HG03378 (cell line): Measurements from ENCODE around the gene ABCB10.
"Not testable (repeated sequence)": the region's sequence is repeated elsewhere in the genome, so short reads cannot be mapped to it uniquely, and the experiment has no call there.

ENCODE experiments used
- ATAC-seq: cut with Tn5 transposase; IDR thresholded peaks from one replicate; pipeline ENCODE4 v1.9.1; 2021; ENCODE audit warnings: mild to moderate bottlenecking, moderate library complexity; ENCODE audit not compliant: unreplicated experiment

The ABCB10 gene

DNA sequence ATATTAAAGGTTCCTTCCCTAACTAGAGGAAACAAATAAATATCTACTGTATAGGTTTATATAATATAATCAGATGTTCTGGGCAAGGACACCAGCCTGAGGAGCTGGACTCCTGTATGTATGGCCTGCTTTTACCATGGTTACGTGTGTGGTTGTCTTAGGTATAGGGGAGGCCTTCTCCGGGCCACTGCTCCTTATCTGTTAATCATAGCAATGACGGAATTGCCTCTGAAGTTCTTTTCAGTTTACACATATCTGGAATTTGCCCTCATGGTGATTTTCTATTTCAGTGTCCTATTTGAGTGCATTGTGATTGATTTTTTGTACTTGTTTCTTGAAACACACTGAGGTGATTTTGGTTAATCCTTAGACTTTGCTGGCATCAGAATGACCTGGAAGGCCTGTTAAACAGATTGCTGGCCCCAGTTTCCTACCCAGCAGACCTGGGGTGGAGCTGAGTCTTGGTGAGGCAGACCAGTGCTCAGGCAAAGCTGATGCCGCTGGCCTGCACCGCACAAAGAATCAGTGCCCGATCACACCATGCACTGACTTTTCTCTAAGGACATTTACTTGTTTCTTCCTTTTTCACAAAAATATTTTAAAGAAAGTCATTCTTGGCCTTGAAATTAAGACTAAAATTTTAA lies 18.5 kb downstream of the ABCB10 start:
- no peak for ATAC-seq

DNA sequence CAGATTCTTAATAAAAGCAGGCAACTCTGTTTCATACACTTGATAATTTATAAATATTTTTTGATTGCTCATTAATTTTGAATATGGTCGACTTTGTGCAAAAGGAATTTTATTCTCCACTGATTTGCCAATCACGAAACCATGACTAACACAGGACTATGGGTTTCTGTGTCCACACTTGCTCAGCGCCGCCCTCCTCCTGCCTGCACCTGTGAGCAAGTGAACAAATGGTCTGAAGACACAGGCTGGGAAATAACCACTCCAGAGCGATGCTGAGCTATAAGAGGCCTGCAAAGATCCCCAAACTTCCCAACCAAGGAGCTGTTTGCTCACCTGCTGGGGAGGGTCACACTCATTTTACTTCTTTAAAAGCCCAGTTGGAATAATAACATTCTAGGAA lies 19.6 kb downstream of the ABCB10 start:
- ATAC-seq = no peak

DNA sequence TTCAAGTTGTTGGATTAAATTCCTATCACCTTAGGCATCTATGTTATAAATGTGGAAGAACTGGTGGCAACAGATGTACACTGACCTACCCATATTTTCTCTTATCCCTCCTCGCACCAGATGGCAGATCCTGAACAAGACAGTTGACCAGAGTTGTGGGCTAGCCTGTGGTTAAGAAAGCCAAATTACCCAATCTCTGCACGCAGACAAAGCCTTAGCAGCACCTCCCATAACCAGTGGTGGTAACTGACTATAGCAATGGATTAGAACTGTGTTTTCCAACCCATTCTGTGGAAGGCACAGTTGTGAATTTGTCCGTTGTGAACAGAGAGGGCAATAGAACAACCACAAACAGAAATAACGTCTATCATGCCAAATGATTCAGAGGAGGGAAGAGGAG lies 20.6 kb downstream of the ABCB10 start:
- ATAC-seq = no peak

DNA sequence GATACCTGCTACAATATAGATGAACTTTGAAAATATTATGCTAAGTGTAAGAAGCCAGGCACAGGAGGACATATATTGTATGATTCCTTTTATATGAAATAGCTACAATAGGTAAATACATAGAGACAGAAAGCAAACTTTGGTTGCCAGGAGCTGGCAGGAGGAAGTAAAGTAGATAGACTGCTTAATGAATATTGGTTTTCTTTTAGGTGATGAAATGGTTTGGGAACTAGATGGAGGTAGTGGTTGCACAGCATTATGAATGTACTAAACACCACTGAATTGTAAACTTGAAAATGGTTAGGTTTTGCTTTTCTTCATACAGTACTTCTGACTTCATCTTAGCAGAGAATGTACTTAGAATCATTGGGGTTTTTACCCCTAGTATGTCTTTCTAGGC lies 21.5 kb downstream of the ABCB10 start:
- no peak for ATAC-seq

GRCh38 chr1:229535230-229535629 lies 23.3 kb downstream of the ABCB10 start:
- ATAC-seq = no peak

DNA sequence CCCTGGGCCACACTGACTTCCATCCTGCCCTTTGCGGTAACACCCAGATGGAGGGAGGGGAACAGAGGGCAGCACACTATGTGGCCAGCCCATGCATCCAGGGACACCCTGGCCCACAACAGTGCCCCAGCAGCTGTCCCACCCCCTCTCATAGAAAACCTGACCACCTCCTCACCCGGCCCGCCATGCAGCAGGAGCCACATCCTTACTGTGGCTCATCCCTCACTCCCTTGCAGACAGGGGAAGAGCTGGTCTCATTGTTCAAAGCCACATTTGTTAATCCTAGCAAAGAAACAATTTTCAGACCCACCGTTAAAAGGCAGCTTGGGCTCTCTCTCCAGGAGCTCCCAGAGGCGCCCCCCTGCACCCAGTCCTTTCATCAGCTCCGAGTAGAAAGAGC lies 27.2 kb downstream of the ABCB10 start:
- ATAC-seq = no peak

GRCh38 chr1:229529639-229530038 lies 28.9 kb downstream of the ABCB10 start:
- no peak for ATAC-seq

DNA sequence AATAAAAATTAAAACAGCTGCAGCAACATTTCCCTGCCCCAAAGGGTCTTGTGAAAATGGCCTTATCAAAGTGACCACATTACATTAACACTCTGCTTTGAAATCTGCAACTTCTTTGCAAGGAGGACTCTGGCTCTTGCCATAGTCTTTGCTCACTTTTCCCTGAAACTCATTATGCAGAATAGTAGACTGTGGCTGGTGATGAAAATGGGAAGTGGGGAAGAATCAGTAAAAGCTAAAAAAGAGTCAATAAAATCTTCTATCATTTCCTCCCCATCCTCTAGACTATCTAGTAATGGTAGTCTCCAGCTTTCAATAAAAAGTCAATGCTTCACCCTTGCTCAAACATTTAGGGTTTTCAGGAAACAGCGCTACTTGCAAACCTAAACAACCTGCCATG lies 31.8 kb downstream of the ABCB10 start:
- ATAC-seq = no peak

DNA sequence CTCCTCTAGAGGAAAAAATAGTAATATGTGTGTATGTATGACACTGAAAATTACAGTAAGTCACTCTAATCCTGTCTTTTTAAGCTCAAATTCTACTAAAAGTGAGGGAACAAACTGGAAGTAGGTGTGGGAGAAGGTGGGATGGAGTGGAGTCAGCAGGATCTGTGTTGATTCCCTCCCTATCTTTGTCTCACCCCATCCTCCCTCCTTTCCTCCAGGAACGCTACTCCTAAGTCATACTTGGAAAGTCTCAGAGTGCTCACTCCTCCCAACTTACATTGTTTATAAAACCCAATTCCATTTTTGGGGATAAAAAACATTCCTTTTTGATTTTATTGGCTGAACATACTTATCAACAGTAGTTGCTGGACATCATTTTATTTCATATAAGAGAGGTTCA lies 35.5 kb downstream of the ABCB10 start:
- ATAC-seq = no peak

DNA sequence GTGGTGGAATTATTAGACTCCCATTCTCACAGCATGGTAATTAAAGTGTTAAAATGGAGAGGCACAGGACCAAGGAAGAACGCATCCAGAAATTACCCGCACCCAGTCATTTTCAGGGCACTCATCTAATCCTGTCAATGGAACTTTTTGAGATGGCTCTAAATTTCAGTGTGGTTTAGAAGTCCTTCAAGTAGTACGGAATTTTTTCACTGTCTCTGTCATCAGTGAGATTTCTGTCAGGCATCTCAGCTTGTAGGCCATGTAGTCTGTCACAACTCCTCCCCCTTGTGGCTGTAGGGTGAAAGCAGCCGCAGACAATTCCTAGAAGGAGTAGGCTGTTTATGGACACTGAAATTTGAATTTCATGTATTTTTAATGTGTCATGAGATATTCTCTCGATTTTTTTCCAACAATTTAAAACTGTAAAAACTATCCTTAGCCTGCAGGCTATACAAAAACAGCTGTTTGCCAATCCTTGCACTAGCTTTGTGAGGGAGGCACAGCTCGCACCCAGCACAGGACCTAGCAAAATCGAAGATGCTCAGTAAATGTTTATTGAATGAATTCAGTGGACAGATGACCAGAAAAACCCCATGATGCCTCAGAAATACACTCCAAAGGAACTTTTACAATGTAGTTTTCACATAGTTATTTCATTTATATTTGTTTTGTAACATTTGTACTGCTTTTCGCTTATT lies 43.8 kb downstream of the ABCB10 start:
- ATAC-seq = peak; percentile 73

GRCh38 chr1:229511625-229512024 lies 46.9 kb downstream of the ABCB10 start:
- ATAC-seq = not testable (repeated sequence)

DNA sequence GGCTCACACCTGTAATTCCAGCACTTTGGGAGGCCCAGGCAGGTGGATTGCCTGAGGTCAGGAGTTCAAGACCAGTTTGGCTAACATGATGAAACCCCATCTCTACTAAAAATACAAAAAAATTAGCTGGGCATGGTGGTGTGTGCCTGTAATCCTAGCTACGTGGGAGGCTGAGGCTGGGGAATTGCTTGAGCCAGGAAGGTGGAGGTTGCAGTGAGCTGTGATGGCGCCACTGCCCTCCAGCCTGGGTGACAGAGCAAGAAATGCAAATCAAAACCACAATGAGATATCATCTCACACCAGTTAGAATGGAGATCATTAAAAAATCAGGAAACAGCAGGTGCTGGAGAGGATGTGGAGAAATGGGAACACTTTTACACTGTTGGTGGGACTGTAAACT lies 47.3 kb downstream of the ABCB10 start:
- not testable (repeated sequence) for ATAC-seq

DNA sequence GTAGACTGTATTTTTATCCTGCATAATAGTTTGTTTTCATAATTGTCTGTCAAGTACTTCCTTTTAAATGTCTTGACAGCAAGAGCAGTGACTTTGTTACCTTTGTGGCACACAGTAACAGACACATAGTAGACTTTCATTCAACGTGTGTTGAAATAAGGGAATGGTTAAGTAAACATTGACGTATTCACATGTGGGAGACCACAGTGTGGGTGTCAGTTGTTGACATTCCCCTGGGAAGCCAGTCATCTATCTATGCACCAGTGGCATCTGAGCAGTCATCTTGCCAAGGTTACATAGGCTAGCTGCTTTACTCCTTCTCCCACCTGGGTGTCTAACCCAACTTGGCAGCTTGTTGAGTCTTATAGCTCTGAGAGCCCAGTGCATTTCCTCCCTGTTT lies 48.9 kb downstream of the ABCB10 start:
- ATAC-seq = no peak

GRCh38 chr1:229508823-229509337 lies 49.6 kb downstream of the ABCB10 start:
- peak; percentile 1 for ATAC-seq

GRCh38 chr1:229507951-229508822 lies 50.3 kb downstream of the ABCB10 start, which contains the start of gene NUP133:
Gene NUP133 (minus strand): TSS chr1:229508341. CDS start chr1:229508249, 92 bp downstream.
- ATAC-seq = peak; percentile 79

DNA sequence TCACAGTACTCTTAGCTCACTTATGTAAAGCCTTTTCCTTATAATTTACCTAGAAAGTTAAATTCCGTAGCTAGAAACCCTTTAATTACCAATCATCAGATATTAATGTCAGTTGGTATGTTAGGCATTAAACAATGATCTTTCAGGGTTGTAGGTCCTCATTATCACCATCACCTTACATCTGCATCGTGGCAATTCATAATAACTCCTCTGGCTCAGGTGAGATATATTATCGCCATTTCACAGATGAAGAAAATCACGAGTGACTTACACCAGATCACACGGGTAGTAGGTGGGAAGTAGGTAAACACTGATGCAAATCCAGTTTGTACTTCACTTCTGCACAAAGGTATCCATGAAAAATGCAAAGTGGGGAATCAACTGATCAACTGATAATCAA lies 51.0 kb downstream of the ABCB10 start:
- peak; percentile 1 for ATAC-seq

DNA sequence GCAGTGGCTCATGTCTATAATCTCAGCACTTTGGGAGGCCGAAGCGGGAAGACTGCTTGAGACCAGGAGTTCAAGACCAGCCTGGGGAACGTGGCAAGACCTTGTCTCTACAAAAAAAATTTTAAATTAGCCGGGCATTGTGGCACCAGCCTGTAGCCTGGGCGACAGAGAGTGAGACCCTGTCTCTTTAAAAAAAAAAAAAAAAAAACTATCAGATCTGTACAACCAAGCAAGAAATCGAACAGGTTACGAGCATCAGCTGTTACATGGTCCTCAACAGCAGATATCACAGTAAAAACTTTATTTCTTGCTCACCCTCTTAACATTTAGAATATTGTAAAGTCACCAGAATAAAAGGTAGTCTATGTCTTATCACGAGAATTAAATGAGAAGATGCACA lies 51.9 kb downstream of the ABCB10 start:
- no peak for ATAC-seq

DNA sequence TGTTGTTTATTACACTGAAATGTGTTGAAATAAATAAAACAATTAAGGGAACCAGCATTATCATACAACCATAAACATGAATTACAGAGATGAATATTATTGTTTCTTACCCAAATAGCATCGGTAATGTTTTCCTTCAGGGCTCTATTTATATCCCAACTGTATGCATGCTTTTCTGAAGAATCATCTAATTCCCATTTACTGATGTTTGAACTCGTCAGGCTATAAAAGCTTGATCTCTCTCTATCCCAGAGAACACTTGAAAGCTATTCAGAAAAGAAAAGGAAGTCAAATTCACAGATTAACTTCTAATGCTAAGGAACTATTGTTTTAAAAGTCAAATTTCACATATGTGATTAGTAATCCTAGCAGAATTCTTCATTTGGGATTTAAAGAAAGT lies 62.7 kb downstream of the ABCB10 start:
- no peak for ATAC-seq

DNA sequence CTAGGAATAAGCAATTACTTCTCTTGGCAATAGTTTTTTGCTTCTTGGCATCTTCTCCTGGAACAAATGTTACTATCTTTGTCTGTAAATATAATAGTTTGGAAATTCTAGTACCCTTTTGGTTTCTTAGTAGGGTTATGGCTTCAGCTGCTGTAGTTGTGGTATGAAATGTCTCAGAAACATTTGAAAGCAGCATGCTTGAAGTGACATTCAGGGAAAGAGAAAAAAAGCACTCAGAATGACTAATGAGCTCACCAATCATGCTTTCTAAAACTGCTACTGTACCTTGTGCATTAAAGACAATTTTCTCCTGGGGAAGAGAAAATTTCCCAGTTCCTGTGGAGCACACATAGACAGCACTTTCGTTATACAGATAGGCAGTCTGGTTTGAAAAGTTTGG lies 71.3 kb downstream of the ABCB10 start:
- ATAC-seq = no peak

GRCh38 chr1:229485318-229485717 lies 73.2 kb downstream of the ABCB10 start:
- no peak for ATAC-seq

DNA sequence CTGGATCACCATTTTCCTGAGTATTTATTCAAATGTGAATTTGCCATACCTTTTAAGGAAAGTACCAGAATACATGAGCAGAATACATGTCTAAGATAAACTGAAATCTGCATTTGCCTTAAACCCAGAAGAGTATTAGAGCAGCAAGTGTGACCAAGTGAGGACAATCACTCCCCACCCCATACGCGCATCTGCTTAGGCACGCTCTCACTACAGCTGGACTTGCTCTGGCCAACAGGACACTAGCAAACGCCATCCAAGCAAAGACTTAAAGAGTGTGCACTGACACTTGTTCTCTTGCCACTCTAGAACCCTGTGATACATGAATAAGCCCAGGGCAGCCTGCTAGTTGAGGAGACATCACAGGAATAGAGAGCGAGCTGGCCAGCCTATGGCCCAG lies 76.0 kb downstream of the ABCB10 start:
- ATAC-seq = no peak
